GM12801 (cell line): Measurements from ENCODE around the gene ERBB4.

Experiments
- TF ChIP-seq, protein P1 (sequence below): IDR thresholded peaks from one replicate; pipeline ENCODE4 v1.5.1; 2011; ENCODE audit warnings: control low read depth; ENCODE audit not compliant: insufficient read length; ENCODE audit errors: extremely low read depth

Gene ERBB4

DNA sequence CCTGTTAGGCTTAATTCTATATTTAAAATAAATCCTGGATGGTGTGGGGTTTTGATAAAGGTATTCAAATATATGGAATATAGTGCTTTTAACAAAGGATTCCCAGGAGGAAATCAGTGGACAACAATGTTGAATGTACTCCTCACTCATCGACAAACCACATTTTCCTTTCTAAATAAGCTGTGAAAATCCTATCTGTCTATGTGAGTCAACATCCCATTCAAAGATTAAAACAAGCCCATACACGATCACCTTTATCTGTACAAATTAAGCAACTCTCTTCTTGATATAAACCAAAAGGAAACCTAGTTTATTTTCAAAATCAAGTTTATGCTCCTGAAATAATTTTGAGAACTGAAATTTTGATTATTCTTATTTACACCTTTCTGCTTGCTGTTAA lies 153.4 kb downstream of the ERBB4 start:
- TF ChIP-seq, protein P1, sequence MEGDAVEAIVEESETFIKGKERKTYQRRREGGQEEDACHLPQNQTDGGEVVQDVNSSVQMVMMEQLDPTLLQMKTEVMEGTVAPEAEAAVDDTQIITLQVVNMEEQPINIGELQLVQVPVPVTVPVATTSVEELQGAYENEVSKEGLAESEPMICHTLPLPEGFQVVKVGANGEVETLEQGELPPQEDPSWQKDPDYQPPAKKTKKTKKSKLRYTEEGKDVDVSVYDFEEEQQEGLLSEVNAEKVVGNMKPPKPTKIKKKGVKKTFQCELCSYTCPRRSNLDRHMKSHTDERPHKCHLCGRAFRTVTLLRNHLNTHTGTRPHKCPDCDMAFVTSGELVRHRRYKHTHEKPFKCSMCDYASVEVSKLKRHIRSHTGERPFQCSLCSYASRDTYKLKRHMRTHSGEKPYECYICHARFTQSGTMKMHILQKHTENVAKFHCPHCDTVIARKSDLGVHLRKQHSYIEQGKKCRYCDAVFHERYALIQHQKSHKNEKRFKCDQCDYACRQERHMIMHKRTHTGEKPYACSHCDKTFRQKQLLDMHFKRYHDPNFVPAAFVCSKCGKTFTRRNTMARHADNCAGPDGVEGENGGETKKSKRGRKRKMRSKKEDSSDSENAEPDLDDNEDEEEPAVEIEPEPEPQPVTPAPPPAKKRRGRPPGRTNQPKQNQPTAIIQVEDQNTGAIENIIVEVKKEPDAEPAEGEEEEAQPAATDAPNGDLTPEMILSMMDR = no peak

DNA sequence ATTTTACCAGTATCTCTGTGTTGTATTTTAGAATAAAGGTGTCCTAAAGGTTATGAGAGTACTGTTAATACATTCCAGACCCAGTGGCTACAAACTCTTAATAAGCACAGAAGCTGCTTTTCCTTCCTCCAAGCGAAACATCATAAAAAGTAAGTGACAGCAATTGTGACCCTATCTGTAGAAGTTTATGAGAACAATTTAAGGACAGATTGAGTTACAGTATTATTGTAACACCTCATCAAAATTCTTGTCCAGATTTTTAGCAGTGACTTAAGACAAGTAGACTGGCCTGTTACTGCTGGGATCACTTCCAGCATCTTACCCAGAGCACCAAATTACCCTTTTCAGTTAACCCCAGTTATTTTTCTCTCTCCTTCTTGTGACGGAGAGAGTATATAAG lies 154.6 kb downstream of the ERBB4 start:
- TF ChIP-seq, protein P1 = no peak

DNA sequence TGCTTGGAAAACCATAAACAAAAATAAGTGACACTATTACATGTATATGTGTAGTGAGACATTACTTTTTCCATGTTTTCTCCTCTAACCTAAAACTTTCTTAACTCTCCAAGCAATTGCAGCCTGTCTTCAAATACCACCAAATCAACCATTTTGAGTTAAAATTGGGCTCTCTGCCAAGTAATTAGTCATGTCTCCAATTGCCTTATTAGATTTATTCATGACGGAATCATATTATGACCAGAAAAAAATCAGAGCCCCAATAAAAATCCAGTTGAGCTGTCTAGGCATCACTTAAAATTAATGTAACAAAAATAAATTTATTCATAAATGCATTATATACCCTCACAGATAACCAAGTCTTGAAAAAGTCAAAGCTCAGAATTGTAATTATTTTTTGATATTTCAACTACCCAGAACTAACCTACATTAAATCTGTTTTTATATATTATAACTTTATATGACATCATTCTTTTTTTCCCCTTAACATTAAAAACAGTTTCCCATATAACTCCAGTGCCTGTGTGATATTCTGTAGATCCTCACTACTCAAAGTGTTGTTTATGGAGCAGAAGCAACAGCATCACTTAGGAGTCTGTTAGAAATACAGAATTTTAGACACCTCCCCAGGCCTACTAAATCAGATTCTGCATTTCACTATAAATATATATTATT lies 157.0 kb downstream of the ERBB4 start:
- TF ChIP-seq, protein P1 = no peak

DNA sequence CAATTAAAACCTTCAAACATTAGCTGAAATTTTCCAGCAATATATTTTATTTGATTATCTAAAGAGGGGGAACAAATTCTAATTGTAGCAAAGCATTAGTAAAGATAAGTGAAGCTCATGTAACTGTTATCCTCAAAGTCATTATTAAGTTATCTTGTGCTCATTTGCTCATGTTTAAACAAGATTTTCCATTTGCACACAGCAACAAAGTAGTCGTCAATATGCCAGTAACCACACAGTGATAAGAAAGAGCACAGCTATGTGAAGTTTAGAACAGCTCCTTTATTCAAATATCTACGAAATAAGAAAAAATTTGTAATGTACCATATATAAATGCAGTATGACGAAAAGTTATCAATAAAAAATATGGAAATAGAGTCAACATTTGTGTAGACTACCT lies 159.5 kb downstream of the ERBB4 start:
- TF ChIP-seq, protein P1 = no peak

DNA sequence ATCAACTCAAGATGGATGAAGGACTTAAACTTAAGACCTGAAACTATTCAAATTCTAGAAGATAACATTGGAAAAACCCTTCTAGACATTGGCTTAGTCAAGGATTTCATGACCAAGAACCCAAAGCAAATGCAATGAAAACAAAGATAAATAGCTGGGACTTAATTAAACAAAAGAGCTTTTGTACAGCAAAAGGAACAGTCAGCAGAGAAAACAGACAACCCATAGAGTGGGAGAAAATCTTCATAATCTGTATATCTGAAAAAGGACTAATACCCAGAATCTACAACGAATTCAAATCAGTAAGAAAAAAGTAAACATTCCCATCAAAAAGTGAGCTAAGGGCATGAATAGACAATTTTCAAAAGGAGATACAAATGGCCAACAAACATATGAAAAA lies 171.2 kb downstream of the ERBB4 start:
- TF ChIP-seq, protein P1 = no peak

DNA sequence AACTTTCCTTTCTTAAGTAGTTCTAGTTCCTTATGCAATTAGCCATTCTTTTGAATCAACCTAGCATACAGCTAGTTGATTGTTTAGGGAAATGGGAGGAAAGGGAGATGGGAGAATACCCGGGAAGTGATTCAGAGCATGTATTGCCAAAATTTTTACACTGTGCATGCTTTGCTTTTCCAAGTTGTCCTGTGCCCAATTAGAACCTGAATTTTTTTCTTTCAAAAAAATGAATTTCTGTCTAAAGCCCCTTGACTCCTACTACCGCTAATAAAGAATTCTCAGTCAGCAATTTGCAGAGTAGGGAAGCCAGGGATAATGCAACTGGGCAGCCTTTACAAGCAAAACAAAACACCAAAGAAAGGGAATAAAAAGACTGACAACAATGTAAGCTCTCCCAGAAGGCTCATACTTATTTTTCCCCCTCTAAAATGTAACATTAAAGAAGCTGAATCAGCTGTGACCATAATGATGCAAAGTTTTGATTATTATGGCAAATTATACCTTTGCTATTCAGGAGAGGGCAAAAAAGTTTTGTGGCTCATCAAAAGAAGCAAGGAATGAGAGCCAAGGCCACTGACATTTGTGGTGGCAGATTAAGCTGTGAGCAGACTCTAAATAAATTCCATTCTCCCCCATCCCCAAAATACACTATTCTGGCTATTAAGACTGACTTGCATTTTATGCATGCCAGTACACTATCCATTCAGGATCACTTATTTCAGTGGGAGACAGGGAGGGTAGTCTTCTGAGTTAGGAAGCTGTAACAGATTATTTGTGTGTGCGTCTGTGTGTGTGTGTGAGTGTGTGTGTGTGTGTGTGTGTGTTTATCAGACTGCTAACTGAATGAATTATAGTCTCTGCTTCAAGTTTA lies 174.3 kb downstream of the ERBB4 start:
- TF ChIP-seq, protein P1 = no peak

DNA sequence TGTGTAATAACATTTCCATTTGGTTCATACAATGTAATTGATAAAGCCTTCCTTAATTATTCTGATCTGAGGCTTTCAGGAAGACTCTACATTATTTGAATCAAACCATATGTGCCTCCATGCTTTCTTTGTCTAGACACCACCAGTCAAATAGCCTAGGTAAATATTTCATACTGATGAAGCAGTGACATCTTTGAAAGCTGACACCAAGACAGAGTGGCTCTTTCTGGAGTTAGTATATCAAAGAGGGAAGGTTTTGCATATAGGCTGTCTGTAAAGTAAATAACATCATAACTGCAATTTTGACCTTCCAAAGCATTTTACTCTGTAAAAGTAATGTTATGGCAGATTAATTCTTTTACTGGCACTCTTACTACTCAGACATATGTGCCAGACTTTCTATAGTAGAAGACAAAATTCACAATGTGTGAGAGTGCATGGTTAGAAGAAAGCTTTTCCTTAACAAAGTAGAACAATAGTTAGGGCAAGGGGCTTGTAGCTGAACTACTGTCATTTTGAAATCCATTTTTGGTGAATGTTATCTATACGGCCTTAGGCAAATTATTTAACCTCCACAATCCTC lies 177.3 kb downstream of the ERBB4 start:
- TF ChIP-seq, protein P1 = no peak
